Psoas muscle (tissue), 8 donors: ENCODE data around the gene C2orf49. TPM values are rescaled to one million over a fixed set of nuclear protein-coding genes. Genes with fewer than 3 reads are reported as not detected.

Source experiments
- ATAC-seq, 4 donors: fragments of 200-7000 bp; cut with Tn5 transposase; one replicate each; pipeline ENCODE4 v1.9.1; 2020; ENCODE audit warnings: moderate library complexity in 3 of 4, mild to moderate bottlenecking in 2 of 4
- DNase-seq, 2 donors: peaks; one replicate each; pipeline ENCODE4 v3.0.0-alpha.2; 2020
- H3K27ac ChIP-seq: fragments of 200-600 bp; one replicate; pipeline ENCODE4 v1.8.0; 2022
- H3K27me3 ChIP-seq, 3 donors: fragments of 200-600 bp in 1 of 3; one replicate each; pipeline versions ENCODE4 v1.6.1 to v1.8.0; 2013 to 2022; ENCODE audit warnings: low read length in 2 of 3, mild to moderate bottlenecking in 2 of 3, moderate library complexity in 1 of 3; ENCODE audit not compliant: insufficient read depth in 3 of 3
- H3K36me3 ChIP-seq, 2 donors: fragments of 200-600 bp in 1 of 2; one replicate each; pipeline versions ENCODE4 v1.6.1 to v1.8.0; 2013 to 2022; ENCODE audit warnings: low read depth in 1 of 2, mild to moderate bottlenecking in 1 of 2, moderate library complexity in 1 of 2; ENCODE audit not compliant: insufficient read depth in 1 of 2
- H3K4me1 ChIP-seq: fragments of 200-600 bp; one replicate; pipeline ENCODE4 v1.8.0; 2022
- H3K4me3 ChIP-seq: fragments of 200-600 bp; one replicate; pipeline ENCODE4 v1.8.0; 2022; ENCODE audit warnings: mild to moderate bottlenecking
- H3K9me3 ChIP-seq: fragments of 200-600 bp; one replicate; pipeline ENCODE4 v1.8.0; 2022
- WGBS, 3 donors: extraction: QIAGEN DNeasy Blood & Tissue Kit; methylation state at CpG; one replicate each; pipeline versions ENCODE4 v1.1.6 to v1.1.7; 2013; 5-methylcytosine and 5-hydroxymethylcytosine counted together
- intact Hi-C, 2 donors: fragments of 100-400 bp; cut with DNase I; formaldehyde crosslinking; loops; one replicate each; pipeline versions ENCODE4 v1.11.0 to v1.14.2; 2022
- polyA plus RNA-seq, 3 donors: library from polyadenylated mRNA; stranded (reverse); fragments of 200-250 nt; gene quantifications; one replicate each; pipeline ENCODE4 v1.2.3, GENCODE V29; 2013
- total RNA-seq, 4 donors: library from RNA; stranded (reverse); fragmentation: NEBNext Ultra II Directional in 2 of 4; extraction: Animal tissue kit (Norgen Biotek cat#: 25700) in 2 of 4; gene quantifications; one replicate each; pipeline versions ENCODE4 v1.2.1 to v1.2.4, GENCODE V29; 2021 to 2023
- TF ChIP-seq, protein P1 (sequence below): fragments of 200-600 bp; IDR thresholded peaks from one replicate; pipeline ENCODE4 v1.8.0; 2022; ENCODE audit warnings: antibody characterized with exemption
- donor health status: healthy with polysubstance abuse.
- donor health status: DM: no; HTN: no; CAD: no; lungs with moderate emphysema.
- donor health status: Bipolar disorder and iron deficiency.
- donor health status: healthy.
- donor health status: DM: yes; HTN: yes; CAD: no.
- donor health status: DM: no; HTN: no; CAD: no.
- donor health status: DM: no; HTN: no; CAD: no.
- donor health status: DM: yes; HTN: yes; CAD: no.

C2orf49 gene
- total and polyA plus RNA-seq, 7 donors = 13.2 to 24.6 (median 15.0) TPM

- DNase-seq = peak in 1 of 2 donors; percentile 63
These were observed 56.2 kb downstream of the C2orf49 start for GRCh38 chr2:105393373-105394055.

DNA sequence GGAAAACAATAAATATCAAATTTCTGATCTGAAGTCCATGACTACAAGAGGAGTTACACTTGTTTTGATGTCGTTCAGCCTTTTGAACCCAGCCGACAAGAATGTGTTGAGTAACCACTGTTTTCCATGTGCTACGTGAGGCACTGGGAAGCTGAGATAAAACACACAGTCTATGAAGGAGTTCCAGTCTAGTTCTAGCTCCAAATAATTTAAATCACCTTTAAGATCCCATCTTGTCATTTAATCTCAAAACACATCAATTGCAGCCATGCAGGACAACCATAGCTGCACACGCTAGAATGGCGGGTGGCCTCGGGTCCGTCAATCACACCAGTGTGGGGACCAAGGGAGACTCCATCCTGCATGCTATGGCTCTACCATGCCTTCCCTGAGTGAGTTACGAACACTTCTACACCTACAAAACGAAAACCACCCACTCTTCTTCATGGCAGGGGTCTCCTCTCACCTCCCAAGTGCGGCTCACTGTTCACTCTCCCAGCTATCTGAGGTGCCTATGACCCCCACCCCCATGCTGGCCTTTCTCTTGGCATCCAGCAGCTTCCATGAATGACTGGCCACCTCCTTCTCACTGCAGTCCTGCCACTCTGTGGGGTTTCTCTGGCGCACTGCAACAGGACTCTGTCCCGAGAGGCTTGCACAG lies 57.7 kb downstream of the C2orf49 start:
- DNase-seq (no peak), ATAC-seq (no peak)
- H3K36me3 ChIP-seq = peaks cover 0 to 4% of the 10 kb centered on the region in 2 donors
- H3K27me3 ChIP-seq = no peaks in the 10 kb centered on the region
- H3K27ac ChIP-seq = peak overlapping the region; percentile 92
- WGBS, 3 donors = 73 to 84% (median 80%) methylated on average over 12 of the region's 12 CpGs
- no peaks in the 10 kb centered on the region for H3K9me3 ChIP-seq
- TF ChIP-seq, protein P1, sequence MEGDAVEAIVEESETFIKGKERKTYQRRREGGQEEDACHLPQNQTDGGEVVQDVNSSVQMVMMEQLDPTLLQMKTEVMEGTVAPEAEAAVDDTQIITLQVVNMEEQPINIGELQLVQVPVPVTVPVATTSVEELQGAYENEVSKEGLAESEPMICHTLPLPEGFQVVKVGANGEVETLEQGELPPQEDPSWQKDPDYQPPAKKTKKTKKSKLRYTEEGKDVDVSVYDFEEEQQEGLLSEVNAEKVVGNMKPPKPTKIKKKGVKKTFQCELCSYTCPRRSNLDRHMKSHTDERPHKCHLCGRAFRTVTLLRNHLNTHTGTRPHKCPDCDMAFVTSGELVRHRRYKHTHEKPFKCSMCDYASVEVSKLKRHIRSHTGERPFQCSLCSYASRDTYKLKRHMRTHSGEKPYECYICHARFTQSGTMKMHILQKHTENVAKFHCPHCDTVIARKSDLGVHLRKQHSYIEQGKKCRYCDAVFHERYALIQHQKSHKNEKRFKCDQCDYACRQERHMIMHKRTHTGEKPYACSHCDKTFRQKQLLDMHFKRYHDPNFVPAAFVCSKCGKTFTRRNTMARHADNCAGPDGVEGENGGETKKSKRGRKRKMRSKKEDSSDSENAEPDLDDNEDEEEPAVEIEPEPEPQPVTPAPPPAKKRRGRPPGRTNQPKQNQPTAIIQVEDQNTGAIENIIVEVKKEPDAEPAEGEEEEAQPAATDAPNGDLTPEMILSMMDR = no peak
- intact Hi-C loops = no loop called here
- peaks cover 42% of the 10 kb centered on the region for H3K4me1 ChIP-seq
- H3K4me3 ChIP-seq = peak overlapping the region; percentile 97

More at GRCh38 chr2:105393373-105394055, 56.2 kb downstream of the C2orf49 start:
- Histone ChIP-seq H3K27ac (peak overlapping the region; percentile 92), H3K9me3 (no peaks in the 10 kb centered on the region), H3K27me3 (no peaks in the 10 kb centered on the region), H3K4me1 (peaks cover 54% of the 10 kb centered on the region), H3K36me3 (peaks cover 0 to 4% of the 10 kb centered on the region in 2 donors), H3K4me3 (no peak overlapping the region)
- intact Hi-C loops = no loop called here
- ATAC-seq = no peak
- 33 to 51% (median 43%) methylated on average over 13 of the region's 13 CpGs for WGBS, 3 donors
- TF ChIP-seq, protein P1 = no peak

GRCh38 chr2:105395691-105396090 lies 58.4 kb downstream of the C2orf49 start:
- Histone ChIP-seq H3K4me3 (peak overlapping the region; percentile 97), H3K27me3 (no peaks in the 10 kb centered on the region), H3K4me1 (peaks cover 41% of the 10 kb centered on the region), H3K9me3 (no peaks in the 10 kb centered on the region), H3K27ac (peak overlapping the region; percentile 92), H3K36me3 (peaks cover 0 to 4% of the 10 kb centered on the region in 2 donors)
- WGBS, 3 donors = 84 to 92% (median 89%) methylated on average over 7 of the region's 7 CpGs
- ATAC-seq (no peak), DNase-seq (no peak)
- intact Hi-C loops = no loop called here
- TF ChIP-seq, protein P1 = no peak

GRCh38 chr2:105396254-105397024 lies 59.1 kb downstream of the C2orf49 start:
- intact Hi-C loops = no loop called here
- H3K36me3 ChIP-seq = peaks cover 0 to 4% of the 10 kb centered on the region in 2 donors
- H3K27me3 ChIP-seq = no peaks in the 10 kb centered on the region
- ATAC-seq = peak; percentile 71 to 86 (median 84)
- H3K4me3 ChIP-seq = peak overlapping the region; percentile 97
- no peaks in the 10 kb centered on the region for H3K9me3 ChIP-seq
- peak overlapping the region; percentile 92 for H3K27ac ChIP-seq
- H3K4me1 ChIP-seq = peaks cover 39% of the 10 kb centered on the region
- 66 to 82% (median 68%) methylated on average over 12 of the region's 12 CpGs for WGBS, 3 donors
- TF ChIP-seq, protein P1 = no peak
- DNase-seq = peak; percentile 71 to 86
